HG03469 (cell line): ENCODE measurements around the gene TSPAN4.

Experiments
- ATAC-seq: cut with Tn5 transposase; IDR thresholded peaks from one replicate; pipeline ENCODE4 v1.9.1; 2021; ENCODE audit warnings: mild to moderate bottlenecking, moderate library complexity, moderate number of reproducible peaks; ENCODE audit not compliant: unreplicated experiment

TSPAN4 gene

DNA sequence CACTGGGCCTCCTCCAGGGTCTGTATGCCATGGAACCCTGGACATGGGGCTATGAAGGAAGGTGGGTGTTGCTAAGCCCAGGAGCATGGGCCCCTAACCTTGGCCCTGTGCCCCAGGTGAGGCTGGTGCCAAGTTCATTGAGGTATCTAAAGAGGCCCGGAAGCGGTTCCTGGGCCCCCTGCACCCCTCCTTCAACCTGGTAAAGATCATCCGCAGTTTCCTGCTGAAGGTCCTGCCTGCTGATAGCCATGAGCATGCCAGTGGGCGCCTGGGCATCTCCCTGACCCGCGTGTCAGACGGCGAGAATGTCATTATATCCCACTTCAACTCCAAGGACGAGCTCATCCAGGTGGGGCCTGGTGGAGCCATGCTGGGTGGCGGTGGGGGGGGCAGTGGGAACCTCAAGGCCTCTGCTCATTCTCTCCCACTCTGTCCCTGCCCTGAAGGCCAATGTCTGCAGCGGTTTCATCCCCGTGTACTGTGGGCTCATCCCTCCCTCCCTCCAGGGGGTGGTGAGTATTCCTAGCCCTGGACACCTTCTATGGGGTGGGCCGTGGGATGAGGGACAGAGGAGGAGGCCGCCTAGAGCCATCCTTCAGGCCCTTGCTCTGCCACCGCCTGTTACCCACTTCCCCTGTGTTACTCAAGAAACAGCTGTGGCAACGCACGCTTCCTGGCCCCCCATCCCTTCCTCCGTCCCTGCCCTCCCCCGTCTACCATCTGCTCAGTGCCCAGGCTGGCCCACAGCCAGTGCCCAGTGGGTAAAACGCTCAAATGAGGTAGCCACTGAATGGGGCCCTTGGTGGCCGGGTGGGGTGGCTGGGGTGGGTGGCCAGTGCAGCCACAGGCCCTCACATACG, 20.9 kb upstream of the TSPAN4 start:
- no peak for ATAC-seq

DNA sequence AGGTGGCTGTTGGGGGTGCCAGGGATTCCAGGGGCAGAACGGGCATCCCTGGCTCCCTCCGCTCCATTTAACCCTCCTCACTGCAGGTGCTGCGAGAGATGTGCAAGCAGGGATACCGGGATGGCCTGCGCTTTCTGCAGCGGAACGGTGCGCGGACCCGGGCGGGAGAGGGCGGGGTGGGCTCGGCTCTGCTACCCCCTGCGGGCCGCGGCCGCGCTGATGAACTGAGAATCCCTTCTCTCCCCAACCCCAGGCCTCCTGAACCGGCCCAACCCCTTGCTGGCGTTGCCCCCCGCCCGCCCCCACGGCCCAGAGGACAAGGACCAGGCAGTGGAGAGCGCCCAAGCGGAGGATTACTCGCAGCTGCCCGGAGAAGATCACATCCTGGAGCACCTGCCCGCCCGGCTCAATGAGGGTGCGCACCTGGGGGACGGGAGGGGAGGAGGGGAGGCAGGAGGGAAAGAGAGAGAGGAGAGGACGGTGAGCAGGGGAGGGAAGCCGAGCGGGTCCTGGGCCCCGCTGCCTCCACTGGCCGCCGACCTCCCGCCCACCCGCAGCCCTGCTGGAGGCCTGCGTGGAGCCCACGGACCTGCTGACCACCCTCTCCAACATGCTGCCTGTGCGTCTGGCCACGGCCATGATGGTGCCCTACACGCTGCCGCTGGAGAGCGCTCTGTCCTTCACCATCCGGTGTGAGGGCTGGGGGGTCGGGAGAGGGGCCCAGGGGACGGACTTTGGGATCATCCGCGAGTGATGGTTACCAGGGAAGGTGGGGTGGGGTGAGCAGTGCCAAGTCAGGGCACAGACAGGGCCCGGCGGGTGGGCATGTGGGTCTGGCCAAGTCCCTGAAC, 19.0 kb upstream of the TSPAN4 start:
- no peak for ATAC-seq

DNA sequence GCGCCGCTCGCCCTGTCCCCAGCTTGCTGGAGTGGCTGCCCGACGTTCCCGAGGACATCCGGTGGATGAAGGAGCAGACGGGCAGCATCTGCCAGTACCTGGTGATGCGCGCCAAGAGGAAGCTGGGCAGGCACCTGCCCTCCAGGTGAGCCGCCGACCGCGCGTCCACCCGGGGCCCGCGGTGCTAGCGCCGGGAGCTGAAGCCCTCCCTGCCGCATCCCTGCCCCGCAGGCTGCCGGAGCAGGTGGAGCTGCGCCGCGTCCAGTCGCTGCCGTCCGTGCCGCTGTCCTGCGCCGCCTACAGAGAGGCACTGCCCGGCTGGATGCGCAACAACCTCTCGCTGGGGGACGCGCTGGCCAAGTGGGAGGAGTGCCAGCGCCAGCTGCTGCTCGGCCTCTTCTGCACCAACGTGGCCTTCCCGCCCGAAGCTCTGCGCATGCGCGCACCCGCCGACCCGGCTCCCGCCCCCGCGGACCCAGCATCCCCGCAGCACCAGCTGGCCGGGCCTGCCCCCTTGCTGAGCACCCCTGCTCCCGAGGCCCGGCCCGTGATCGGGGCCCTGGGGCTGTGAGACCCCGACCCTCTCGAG, 18.3 kb upstream of the TSPAN4 start:
- no peak for ATAC-seq

DNA sequence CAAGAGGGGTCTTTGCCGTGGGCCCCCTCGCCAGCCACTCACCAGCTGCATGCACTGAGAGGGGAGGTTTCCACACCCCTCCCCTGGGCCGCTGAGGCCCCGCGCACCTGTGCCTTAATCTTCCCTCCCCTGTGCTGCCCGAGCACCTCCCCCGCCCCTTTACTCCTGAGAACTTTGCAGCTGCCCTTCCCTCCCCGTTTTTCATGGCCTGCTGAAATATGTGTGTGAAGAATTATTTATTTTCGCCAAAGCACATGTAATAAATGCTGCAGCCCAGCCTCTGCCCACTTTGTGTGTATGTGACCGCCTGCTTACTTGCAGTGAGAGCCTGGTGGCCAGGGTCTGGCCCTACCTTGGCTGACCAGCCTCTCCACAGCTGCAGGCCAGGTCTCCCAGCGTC, 17.7 kb upstream of the TSPAN4 start:
- no peak for ATAC-seq

DNA sequence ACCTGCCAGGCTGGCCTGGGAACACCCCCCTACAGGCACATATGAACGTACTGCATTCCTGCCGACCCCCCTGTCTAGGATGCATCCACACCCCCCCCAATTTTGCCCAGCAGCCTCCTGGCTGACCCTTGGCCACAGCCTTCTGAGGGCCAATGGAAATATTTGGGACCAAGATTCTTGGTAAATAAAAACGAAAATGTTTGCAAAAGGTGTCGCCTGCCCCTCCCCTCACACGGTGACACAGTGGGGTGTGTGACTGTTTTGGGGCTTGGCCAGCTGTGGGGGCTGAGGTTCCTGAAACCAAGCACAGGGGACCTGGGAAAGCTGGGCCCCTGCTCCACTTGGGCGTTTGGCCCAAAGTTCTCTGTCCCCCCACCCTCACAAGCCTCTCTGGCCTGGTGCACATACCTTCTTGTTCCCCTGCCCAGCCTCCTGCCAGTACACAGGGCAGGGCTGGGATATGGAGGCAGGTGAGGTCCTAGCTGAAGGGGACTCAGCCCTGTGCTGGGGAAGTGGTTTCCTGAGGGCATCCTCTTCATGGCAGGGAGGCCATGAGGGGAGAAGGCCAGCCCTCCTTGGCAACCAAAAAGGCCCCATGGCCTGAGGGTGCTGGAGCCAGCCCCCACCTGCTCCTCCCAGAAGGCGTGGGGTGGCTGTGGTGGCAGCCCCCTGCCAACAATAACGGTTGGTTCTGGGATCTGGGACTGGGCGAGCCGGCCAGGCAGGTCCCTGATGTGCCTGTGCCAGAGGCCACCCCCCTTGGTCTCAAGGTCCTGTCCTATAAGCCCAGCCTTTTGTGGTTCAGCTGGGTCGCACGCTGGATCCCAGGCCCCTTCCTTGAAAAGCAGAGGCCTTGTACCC, 17.1 kb upstream of the TSPAN4 start:
- ATAC-seq = no peak

DNA sequence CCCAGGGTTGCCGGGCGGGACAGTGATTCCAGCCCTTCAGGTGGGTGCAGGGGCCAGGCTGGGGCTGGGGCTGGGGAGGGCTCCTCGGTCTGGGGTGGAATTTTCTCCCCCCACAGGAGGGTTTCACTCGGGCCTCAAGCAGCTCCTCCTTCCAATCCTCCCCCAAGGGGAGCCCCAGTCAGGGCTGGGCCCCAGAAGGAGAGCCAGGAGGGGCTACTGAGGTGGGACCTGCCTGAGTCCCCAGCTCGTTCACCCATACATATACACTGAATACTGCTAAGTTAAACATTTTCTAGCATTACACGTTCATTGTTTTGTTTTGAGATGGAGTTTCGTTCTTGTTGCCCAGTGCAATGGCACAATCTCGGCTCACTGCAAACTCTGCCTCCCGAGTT, 16.4 kb upstream of the TSPAN4 start:
- no peak for ATAC-seq

DNA sequence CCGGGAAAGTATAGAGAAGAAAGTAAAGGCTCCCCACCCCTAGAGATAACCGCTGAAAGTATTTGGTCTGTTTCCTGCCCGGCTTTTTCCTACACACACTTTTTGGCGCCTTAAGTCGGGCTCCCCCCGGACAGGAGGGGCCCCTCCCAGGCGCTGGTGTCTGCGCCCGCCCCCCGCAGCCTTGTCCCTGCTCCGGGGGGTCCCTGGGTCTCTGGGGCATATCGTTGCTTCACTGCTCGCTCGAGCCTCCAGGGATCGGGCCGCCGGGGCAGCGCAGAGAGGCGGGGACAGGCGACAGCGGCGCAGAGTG, 15.9 kb upstream of the TSPAN4 start:
- ATAC-seq = no peak

DNA sequence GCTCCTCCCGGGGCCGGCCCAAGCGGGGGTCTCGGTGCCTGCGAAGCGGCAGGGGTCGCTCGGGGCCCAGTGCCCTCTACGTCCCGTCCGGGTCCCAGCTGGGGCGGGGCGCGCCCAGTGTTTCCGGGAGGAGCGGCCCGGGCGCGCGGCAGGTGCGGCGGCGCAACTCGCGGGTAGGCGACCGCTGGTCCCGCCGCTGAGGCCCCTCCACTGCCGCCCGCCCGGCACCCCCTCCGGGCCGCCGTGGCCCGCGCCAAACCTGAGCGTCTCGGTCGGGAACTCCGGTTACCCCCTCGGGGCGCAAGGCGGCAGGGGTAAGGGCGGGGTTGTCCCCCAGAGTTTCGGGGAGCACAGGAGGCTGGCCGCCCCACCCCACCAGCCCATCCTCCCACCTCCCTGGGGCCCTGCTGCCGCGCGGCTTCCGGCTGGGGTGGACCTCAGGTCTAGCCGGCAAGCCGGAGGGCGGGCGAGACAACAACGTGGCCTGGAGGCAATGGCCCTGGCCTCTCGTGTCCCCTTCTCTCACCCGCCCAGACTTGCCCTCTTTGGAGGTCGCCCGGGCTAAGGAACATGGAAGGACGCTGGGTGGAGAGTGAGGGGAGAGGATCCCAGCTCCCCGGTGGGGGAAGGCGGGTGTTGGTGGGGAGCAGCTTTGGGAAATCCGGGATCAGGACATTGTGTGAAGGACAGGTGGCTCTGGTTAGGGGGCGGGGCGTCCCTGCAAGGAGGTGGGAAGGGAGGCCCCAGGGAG, 15.3 kb upstream of the TSPAN4 start:
- ATAC-seq = no peak

DNA sequence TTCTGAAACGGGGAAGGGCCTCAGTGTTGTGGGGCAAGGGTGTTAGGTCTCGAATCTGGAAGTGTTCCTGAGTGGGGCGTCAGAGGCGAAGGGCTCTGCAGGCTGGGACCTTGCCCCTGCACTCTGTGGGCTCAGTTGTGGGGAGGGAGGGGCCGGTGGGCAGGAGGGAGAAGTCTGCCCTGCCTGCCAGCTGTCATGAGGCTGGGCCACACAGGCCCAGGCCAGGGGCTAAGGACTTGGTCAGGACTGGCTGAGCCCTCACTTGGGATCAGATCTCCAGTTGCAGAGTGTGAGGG, 14.8 kb upstream of the TSPAN4 start, which contains the start of gene CRACR2B:
CRACR2B (plus strand) TSS at position 23 of the 296 bp plus-strand sequence. CDS start 689 bp downstream, outside the sequence.
- no peak for ATAC-seq

DNA sequence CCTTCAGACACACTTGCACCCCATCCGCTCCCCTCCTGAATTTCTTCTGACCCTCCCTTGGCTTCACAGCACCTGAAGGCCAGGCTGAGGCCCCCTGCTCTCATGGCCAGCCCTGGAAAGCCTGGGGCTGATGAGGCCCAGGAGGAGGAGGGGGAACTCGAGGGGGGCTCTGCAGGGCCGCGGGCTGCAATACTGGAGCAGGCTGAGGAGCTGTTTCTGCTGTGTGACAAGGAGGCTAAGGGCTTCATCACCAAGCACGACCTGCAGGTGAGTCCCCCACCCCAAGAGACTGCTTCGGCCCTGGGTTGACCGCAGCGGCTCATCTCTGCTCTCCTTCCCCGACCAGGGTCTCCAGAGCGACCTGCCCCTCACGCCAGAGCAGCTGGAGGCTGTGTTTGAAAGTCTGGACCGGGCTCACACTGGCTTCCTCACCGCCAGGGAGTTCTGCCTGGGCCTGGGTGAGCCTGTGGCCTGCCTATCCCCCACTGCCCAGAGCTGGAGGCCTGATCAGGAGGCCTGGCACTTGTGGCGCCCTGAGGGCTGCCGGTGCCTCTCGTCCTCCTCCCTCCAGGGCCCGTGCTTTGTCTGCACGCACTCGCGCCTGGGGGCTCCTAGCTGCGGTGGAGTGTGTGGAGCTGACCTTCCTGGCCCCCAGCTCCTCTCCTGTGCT, 14.0 kb upstream of the TSPAN4 start:
- no peak for ATAC-seq

DNA sequence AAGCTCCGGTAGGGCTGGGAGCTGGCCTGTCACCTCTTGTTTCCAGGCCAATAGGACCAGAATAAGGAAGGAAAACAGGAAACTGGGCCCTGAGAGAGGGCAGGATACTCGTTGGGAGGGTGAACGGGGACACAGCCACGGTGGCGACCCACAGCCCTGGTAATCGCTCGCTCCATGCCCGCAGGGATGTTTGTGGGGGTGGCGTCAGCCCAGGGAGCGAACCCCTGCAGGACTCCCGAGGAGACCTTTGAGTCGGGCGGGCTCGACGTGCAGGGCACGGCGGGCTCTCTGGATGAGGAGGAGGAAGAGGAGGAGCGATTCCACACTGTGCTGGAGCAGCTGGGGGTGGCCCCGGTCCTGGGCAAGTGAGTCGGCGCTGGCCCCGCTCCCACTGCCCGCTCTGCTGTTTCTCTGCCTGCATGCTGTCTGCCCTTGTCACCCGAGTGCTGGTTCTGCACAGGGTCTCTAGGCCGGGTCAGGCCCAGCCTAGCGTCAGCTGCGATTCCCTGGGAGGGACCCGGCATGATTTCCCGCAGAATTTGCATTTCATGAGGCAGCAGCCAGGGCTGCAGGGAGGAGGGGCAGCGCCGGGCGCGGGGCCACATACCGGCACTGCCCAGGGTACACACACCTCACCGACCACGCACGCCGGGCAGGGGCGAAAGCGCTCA, 13.3 kb upstream of the TSPAN4 start:
- ATAC-seq = no peak

DNA sequence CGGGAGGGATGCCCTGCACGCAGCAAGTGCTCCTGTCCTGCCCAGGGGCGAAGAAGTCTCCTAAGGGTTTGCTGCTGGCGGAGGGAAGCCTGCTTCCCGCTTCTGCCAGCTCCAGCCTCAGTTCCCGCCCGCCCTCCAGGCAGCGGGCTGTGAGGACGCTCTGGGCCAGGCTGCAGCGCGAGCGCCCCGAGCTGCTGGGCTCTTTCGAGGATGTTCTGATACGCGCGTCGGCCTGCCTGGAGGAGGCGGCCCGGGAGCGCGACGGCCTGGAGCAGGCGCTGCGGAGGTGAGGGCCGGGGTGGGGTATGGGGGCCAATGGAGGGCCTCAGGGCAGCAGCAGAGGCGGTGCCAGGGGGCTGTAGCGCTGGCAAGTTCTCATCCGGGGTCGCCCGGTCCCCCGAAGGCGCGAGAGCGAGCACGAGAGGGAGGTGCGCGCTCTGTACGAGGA, 12.8 kb upstream of the TSPAN4 start:
- ATAC-seq = no peak

DNA sequence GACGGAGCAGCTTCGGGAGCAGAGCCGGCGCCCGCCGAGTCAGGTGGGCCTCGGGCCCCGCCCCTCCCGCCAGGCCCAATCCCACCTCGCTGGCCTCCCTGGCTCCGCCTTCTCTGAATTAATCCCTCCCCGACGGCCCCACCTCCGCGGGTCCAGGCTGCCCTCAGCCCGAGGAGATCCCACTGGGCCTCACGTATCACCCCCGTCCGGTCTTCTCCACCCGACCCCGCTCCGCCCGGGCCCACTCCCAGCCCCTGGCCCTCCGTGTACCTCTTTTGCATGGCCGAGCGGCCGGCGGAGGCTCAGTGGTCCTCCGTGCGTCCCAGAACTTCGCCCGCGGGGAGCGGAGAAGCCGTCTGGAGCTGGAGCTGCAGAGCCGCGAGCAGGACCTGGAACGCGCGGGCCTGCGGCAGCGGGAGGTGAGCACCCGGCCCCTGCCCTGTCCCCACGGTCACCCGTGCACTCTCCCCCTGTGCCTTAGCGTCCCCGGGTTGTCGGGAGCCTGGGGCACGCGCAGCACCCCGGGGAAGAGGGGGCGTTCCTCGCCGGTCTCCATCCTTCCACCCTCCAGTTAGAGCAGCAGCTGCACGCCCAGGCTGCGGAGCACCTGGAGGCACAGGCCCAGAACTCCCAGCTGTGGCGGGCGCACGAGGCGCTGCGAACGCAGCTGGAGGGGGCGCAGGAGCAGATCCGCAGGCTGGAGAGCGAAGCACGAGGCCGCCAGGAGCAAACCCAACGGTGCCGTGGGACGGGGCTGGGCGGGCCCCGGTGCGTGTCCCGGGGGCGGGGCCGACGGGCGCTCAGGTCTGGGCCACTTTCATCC, 12.1 kb upstream of the TSPAN4 start:
- no peak for ATAC-seq

DNA sequence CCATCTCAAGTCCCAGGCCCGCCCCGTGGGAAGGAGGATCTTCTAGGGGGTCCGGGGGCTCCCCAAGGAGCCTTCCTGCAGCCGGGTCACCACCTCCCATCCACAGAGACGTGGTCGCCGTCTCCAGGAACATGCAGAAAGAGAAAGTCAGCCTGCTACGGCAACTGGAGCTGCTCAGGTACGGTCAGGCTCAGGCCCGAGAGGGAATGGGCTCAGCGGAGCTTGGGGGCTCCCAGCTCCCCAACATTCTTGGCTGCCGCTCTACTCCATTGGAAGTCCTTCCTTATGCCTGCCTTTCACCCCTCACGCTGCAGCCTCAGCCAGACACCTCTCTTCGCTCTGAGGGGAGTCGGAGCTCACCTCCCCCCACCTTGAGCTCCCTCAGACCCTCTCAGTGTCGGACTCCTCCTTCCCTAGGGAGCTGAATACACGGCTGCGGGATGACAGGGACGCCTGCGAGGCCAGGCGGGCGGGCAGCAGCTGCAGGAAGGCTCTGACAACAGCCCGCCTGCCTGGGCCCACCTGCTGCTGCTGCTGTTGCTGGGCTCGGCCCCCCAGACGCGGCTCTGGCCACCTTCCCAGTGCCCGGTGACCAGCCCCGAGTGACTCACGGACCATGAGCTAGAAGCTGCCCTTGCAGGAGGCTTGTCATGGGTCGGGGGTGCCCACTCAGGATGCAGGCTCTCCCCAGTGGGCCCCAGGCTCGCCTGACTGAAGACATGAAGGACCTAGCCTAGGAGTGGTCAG, 11.4 kb upstream of the TSPAN4 start:
- ATAC-seq = no peak

DNA sequence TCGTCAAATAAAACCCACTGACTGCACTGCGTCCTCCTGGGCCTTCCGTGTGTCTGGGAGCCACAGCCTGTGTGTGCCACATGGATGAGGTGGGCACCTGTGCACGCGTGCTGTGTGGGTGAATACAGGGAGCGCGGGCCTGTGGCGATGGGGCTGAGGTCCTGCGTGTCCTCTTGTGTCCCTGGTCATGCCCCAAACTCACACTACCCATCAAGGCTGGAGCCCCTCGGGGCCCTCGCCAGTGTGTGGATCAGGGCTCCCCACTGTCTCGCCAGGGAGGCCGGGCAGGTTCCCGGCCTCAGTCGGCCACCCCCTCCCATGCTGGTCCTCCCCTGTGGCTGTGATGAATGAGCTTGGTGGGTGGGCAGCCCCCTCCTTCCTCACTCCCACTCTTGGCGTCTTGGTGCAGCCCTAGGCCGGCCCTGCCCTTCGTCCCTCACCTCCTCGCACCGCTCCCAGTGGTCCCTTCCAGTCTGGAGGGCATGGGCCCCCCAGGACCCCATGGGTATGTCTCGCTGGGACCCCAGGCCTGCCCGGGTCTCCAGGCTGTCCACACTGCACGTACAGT, 10.6 kb upstream of the TSPAN4 start:
- ATAC-seq = no peak

DNA sequence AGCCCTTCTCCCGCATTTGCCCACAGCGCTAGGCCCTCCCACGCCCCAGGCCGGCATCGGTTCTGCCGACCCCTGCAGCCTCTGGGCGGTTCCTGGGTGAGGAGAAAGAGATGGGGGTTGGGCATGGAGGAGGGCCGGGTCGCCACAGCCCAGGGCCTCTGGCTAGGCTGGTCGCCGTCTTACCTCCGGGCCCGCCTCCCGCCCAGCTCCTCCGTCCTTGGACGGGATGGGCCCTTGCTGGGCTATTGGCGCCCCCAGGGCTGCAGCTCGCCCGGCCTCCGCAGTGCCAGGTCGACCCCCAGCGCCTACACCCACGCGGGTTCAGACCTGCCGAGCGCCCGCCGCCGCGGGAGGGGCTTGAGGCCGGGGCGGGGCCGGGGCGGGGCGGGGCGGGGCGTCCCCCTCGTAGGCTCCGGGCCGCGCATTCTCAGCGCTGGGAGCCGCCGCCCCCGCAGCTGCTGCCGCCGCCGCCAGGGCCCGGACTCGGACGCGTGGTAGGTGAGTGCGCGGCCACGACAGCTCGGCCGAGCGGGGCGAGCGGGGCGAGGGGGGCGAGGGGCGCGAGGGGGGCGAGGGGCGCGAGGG, 10.0 kb upstream of the TSPAN4 start, which contains the start of gene CD151:
CD151 (plus strand) TSS at position 424 of the 585 bp plus-strand sequence. CDS start 3,118 bp downstream, outside the sequence.
- no peak for ATAC-seq
